Stimulated activated CD4-positive, alpha-beta T cell treated with anti-CD3 and anti-CD28 coated beads, Interleukin-1b, Interleukin-23, amount 100 ng/mL, for 48 hours (primary cell): ENCODE data around the gene KLK15.

ENCODE experiments used
- DNase-seq: peaks from one replicate; pipeline ENCODE4 v3.0.0-alpha.2; 2020

Gene KLK15, protein sequence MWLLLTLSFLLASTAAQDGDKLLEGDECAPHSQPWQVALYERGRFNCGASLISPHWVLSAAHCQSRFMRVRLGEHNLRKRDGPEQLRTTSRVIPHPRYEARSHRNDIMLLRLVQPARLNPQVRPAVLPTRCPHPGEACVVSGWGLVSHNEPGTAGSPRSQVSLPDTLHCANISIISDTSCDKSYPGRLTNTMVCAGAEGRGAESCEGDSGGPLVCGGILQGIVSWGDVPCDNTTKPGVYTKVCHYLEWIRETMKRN

DNA sequence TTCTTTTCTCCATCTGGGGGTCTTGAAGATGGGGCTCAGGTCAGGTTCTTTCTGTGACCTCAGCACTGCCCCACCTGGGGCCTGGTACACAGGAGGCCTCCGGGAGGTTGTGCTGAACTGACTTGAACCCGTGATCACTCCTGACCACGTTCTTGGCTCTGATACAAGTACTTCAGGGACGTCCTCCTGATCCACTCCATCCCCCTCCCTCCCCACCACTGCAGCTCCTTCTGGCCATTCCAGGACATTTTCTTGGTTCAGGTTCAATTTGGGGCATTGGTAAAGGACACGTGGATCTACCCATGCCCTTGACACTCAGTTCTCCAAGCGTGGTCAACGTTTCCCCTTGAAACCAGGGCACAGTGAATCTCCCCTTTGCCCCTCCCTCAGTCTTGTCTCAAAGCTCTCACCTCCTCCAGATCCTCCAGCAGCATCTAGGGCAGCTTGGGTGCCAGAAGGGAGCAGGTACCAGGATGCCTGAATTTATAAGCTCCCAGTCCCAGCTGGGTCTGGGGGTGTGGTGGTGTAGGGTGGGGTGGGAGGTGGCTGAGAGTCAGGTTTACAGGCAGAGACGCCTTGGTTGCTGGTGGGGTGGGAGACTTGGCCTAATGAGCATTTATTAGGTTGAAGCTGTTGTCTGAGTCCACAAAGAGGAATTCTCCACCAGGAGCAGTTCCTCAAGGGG lies at the start of gene KLK15:
KLK15 (minus strand) TSS at position 458 of the 685 bp plus-strand sequence. CDS start 2,082 bp downstream, outside the sequence.
- DNase-seq = no peak

DNA sequence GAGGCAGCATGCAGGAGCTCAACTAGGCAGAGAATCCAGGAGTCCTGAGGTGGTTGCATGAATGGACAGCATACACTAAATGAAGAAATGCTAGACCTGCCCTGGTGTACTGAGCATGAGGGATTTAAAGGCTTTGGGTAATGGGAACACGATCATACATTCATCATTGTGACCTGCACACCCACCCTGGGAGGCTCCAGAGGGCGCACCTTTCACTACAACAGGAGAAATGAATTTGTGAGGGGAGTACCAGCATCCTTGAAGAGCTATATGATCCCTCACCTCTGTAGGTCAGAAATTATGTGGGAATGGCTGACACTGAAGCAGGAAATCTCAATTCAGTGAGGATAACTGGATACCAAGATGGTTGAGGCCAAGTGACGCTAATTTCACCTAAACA lies 48.8 kb upstream of the KLK15 start:
- DNase-seq = no peak

DNA sequence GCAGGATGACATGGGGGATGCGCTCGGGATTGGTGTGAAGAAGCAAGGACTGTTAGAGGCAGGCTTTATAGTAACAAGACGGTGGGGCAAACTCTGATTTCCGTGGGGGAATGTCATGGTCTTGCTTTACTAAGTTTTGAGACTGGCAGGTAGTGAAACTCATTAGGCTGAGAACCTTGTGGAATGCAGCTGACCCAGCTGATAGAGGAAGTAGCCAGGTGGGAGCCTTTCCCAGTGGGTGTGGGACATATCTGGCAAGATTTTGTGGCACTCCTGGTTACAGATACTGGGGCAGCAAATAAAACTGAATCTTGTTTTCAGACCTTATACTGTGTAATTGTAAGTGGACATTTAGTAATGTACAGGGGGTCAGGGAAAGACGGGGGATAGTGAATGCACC lies 46.9 kb upstream of the KLK15 start:
- no peak for DNase-seq

DNA sequence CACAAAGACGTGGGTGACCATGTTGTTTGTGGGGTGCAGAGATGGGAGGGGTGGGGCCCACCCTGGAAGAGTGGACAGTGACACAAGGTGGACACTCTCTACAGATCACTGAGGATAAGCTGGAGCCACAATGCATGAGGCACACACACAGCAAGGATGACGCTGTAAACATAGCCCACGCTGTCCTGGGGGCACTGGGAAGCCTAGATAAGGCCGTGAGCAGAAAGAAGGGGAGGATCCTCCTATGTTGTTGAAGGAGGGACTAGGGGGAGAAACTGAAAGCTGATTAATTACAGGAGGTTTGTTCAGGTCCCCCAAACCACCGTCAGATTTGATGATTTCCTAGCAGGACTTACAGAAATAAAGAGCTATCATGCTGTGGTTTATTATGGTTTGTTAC lies 45.5 kb upstream of the KLK15 start:
- DNase-seq = no peak

DNA sequence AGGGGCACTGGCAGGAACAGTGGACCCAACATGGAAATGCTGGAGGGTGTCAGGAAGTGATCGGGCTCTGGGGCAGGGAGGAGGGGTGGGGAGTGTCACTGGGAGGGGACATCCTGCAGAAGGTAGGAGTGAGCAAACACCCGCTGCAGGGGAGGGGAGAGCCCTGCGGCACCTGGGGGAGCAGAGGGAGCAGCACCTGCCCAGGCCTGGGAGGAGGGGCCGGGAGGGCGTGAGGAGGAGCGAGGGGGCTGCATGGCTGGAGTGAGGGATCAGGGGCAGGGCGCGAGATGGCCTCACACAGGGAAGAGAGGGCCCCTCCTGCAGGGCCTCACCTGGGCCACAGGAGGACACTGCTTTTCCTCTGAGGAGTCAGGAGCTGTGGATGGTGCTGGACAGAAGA lies 44.0 kb upstream of the KLK15 start:
- DNase-seq = no peak

DNA sequence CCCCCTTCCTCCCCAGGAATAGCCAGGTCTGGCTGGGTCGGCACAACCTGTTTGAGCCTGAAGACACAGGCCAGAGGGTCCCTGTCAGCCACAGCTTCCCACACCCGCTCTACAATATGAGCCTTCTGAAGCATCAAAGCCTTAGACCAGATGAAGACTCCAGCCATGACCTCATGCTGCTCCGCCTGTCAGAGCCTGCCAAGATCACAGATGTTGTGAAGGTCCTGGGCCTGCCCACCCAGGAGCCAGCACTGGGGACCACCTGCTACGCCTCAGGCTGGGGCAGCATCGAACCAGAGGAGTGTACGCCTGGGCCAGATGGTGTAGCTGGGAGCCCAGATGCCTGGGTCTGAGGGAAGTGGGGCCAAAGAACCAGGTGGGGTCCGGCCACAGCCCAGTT lies 43.1 kb upstream of the KLK15 start:
- no peak for DNase-seq

DNA sequence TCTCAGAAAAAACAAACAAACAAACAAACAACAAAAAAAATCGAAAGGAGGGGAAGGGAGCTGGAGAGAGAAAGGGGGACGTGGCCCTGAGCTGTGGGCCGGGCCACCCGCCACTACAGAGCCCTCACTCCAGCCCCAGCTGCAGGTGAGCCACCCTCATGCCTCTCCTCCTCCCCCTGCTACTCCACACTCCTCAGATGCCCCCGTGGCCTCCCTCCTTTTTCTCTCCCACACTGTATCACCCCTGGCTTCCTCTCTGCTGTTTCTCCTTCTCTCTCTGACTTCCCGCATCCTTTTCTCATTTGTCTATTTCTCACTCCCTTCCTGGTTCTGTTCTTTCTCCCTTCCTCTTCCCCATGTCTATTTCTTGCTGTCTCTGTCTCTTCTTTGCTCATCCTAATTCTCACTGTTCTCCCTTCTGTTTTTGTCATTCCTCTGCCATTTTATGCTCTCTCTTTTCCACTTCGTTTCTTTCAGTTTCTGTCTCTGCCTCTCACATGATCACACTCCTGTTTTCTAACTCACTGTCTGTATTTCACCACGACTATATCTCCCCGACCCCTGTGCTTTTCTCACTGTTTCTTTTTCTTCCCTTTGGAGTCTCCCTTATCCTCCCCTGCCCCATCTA lies 42.5 kb upstream of the KLK15 start:
- DNase-seq = no peak

DNA sequence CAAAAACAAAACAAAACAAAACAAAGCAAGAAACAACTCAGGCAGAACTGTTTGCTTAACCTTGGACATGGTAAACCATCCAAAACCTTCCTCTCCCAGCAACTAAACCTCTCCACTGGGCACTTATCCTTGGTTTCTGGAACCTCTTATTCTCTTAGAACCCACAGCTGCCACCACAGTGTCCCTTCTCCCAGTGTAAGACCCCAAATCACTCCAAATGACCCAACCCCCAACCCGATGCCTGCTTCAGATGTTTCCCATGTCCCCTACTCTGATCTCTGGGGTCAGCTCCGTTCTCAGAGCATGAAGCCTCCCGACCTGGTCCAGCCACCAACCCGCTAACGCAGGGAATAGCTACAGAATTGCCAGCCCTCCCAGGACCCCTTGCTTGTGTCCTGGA lies 40.8 kb upstream of the KLK15 start:
- no peak for DNase-seq

DNA sequence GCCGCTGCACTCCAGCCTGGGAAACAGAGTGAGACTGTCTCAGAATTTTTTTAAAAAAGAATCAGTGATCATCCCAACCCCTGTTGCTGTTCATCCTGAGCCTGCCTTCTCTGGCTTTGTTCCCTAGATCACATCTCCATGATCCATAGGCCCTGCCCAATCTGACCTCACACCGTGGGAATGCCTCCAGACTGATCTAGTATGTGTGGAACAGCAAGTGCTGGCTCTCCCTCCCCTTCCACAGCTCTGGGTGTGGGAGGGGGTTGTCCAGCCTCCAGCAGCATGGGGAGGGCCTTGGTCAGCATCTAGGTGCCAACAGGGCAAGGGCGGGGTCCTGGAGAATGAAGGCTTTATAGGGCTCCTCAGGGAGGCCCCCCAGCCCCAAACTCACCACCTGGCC lies 39.7 kb upstream of the KLK15 start, which contains the start of gene KLK2:
KLK2 (plus strand) TSS at position 384 of the 400 bp plus-strand sequence. CDS start 35 bp downstream, outside the sequence.
- DNase-seq = no peak

DNA sequence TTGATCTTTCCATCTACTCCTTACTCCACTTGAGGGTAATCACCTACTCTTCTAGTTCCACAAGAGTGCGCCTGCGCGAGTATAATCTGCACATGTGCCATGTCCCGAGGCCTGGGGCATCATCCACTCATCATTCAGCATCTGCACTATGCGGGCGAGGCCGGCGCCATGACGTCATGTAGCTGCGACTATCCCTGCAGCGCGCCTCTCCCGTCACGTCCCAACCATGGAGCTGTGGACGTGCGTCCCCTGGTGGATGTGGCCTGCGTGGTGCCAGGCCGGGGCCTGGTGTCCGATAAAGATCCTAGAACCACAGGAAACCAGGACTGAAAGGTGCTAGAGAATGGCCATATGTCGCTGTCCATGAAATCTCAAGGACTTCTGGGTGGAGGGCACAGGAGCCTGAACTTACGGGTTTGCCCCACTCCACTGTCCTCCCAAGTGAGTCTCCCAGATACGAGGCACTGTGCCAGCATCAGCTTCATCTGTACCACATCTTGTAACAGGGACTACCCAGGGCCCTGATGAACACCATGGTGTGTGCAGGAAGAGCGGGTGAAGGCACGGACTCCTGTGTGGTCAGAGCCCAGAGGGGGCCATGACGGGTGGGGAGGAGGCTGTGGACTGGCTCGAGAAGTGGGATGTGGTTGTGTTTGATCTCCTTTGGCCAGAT lies 37.2 kb upstream of the KLK15 start:
- DNase-seq = peak; percentile 58

DNA sequence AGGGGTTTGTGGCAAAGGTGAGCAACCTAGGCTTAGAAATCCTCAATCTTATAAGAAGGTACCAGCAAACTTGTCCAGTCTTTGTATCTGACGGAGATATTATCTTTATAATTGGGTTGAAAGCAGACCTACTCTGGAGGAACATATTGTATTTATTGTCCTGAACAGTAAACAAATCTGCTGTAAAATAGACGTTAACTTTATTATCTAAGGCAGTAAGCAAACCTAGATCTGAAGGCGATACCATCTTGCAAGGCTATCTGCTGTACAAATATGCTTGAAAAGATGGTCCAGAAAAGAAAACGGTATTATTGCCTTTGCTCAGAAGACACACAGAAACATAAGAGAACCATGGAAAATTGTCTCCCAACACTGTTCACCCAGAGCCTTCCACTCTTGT lies 36.1 kb upstream of the KLK15 start:
- DNase-seq = no peak

DNA sequence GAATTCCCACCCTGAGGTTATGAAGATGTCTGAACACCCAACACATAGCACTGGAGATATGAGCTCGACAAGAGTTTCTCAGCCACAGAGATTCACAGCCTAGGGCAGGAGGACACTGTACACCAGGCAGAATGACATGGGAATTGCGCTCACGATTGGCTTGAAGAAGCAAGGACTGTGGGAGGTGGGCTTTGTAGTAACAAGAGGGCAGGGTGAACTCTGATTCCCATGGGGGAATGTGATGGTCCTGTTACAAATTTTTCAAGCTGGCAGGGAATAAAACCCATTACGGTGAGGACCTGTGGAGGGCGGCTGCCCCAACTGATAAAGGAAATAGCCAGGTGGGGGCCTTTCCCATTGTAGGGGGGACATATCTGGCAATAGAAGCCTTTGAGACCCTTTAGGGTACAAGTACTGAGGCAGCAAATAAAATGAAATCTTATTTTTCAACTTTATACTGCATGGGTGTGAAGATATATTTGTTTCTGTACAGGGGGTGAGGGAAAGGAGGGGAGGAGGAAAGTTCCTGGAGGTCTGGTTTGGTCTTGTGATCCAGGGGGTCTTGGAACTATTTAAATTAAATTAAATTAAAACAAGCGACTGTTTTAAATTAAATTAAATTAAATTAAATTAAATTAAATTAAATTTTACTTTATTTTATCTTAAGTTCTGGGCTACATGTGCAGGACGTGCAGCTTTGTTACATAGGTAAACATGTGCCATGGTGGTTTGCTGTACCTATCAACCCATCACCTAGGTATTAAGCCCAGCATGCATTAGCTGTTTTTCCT lies 28.3 kb upstream of the KLK15 start:
- DNase-seq = no peak

DNA sequence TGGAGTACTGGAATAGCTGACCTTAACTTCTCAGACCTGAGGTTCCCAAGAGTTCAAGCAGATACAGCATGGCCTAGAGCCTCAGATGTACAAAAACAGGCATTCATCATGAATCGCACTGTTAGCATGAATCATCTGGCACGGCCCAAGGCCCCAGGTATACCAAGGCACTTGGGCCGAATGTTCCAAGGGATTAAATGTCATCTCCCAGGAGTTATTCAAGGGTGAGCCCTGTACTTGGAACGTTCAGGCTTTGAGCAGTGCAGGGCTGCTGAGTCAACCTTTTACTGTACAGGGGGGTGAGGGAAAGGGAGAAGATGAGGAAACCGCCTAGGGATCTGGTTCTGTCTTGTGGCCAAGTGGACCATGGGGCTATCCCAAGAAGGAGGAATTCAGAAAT lies 27.6 kb upstream of the KLK15 start:
- DNase-seq = no peak

DNA sequence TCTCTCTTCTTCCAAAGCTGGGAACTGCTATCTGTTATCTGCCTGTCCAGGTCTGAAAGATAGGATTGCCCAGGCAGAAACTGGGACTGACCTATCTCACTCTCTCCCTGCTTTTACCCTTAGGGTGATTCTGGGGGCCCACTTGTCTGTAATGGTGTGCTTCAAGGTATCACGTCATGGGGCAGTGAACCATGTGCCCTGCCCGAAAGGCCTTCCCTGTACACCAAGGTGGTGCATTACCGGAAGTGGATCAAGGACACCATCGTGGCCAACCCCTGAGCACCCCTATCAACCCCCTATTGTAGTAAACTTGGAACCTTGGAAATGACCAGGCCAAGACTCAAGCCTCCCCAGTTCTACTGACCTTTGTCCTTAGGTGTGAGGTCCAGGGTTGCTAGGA lies 26.5 kb upstream of the KLK15 start:
- DNase-seq = no peak

DNA sequence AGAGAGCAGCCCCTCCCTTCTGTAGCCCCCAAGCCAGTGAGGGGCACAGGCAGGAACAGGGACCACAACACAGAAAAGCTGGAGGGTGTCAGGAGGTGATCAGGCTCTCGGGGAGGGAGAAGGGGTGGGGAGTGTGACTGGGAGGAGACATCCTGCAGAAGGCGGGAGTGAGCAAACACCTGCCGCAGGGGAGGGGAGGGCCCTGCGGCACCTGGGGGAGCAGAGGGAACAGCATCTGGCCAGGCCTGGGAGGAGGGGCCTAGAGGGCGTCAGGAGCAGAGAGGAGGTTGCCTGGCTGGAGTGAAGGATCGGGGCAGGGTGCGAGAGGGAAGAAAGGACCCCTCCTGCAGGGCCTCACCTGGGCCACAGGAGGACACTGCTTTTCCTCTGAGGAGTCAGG lies 25.5 kb upstream of the KLK15 start:
- no peak for DNase-seq

DNA sequence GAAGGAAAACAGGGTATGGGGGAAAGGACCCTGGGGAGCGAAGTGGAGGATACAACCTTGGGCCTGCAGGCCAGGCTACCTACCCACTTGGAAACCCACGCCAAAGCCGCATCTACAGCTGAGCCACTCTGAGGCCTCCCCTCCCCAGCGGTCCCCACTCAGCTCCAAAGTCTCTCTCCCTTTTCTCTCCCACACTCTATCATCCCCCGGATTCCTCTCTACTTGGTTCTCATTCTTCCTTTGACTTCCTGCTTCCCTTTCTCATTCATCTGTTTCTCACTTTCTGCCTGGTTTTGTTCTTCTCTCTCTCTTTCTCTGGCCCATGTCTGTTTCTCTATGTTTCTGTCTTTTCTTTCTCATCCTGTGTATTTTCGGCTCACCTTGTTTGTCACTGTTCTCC lies 24.0 kb upstream of the KLK15 start:
- DNase-seq = no peak

DNA sequence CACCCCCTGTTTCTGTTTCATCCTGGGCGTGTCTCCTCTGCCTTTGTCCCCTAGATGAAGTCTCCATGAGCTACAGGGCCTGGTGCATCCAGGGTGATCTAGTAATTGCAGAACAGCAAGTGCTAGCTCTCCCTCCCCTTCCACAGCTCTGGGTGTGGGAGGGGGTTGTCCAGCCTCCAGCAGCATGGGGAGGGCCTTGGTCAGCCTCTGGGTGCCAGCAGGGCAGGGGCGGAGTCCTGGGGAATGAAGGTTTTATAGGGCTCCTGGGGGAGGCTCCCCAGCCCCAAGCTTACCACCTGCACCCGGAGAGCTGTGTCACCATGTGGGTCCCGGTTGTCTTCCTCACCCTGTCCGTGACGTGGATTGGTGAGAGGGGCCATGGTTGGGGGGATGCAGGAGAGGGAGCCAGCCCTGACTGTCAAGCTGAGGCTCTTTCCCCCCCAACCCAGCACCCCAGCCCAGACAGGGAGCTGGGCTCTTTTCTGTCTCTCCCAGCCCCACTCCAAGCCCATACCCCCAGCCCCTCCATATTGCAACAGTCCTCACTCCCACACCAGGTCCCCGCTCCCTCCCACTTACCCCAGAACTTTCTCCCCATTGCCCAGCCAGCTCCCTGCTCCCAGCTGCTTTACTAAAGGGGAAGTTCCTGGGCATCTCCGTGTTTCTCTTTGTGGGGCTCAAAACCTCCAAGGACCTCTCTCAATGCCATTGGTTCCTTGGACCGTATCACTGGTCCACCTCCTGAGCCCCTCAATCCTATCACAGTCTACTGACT lies 21.4 kb upstream of the KLK15 start, which contains the start of gene KLK3:
KLK3 (plus strand) TSS at position 280 of the 775 bp plus-strand sequence; CDS start at position 321, 41 bp downstream.
- no peak for DNase-seq

DNA sequence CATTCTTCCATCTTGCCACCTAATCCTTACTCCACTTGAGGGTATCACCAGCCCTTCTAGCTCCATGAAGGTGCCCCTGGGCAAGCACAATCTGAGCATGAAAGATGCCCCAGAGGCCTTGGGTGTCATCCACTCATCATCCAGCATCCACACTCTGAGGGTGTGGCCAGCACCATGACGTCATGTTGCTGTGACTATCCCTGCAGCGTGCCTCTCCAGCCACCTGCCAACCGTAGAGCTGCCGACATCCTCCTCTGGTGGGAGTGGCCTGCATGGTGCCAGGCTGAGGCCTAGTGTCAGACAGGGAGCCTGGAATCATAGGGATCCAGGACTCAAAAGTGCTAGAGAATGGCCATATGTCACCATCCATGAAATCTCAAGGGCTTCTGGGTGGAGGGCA lies 18.2 kb upstream of the KLK15 start:
- DNase-seq = no peak

DNA sequence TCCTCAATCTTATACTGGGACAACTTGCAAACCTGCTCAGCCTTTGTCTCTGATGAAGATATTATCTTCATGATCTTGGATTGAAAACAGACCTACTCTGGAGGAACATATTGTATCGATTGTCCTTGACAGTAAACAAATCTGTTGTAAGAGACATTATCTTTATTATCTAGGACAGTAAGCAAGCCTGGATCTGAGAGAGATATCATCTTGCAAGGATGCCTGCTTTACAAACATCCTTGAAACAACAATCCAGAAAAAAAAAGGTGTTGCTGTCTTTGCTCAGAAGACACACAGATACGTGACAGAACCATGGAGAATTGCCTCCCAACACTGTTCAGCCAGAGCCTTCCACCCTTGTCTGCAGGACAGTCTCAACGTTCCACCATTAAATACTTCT lies 17.4 kb upstream of the KLK15 start:
- DNase-seq = no peak

DNA sequence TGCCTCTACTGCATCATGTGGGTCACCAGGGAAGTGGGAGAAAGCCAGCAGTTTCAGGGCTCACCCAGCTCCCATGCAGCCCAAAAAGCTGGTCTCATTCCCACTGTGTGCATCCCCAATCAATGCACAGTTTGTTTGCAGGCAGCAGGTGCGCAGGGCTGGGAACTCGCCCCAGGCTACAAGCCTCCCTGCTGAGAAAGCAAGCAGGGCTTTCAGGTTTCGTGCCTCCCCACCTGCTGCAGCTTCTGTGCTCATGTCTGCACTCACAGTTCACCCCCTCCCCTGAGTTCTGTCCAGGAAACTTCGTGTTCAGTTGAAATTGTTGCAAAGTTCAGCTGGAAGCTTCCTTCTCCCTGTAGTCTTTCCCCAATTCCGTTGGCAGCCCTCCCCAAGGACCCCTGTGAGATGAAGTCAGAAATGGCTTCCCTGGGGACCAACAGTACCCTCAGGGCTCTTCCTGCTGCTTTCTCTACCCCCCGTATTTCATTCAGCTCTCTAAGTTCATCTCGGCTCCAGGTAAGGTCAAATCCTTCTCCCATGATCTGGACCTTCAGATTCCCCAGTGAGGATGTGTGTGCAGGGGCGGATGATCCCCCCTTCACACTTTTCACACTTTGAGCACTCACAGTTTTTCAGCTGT lies 11.0 kb upstream of the KLK15 start:
- DNase-seq = no peak

DNA sequence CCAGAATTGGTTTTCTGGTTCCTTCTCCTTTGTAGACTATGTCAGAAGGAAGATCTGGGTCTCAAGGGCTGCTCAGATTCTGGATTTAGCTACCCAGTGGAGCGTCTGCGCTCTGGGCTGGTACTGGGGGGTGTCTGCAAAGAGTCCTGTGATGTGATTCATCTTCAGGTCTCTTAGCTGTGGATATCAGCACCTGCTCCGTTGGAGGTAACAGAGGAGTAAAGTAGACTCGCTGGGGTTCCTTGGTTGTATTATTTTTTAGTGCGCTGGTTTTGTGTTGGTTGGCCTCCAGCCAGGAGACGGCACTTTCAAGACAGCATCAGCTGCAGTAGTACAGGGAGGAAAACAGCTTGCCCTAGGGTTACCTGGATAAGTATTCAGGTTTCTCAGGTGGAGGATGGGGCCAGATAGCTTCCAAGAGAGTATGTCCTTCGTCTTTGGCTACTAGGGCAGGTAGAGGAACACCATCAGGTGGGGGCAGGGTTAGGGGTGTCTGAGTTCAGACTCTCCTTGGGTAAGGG lies 10.4 kb upstream of the KLK15 start:
- DNase-seq = no peak
